Endothelial cell of umbilical vein (primary cell): ENCODE results near the gene GAK. TPM values are rescaled to one million over a fixed set of nuclear protein-coding genes. Genes with fewer than 3 reads are reported as not detected.

ENCODE experiments used
- BruUV-seq: library from RNA; stranded (reverse); fragments of 400-500 nt; replicated peaks from 2 replicates; lab custom pipeline; 2021; lab: Mats Ljungman, UMichigan
- CTCF ChIA-PET: fragments of 300-600, 350-600 bp; sonication (Branson Sonifier 250); formaldehyde crosslinking; loops from one replicate; lab custom pipeline; 2021; ENCODE audit warnings: antibody characterized with exemption, inconsistent platforms; lab: Charles Lee
- POLR2A ChIA-PET: fragments of 300-600, 350-600 bp; sonication (Branson Sonifier 250); formaldehyde crosslinking; loops from one replicate; lab custom pipeline; 2021; ENCODE audit warnings: antibody characterized with exemption, inconsistent platforms; lab: Charles Lee
- DNase-seq: peaks from one replicate; pipeline ENCODE4 v3.0.0-alpha.2; 2011; ENCODE audit warnings: low read depth, low spot score
- FAIRE-seq: peaks from 2 replicates; lab custom pipeline; 2011; peaks lifted over from hg19 to GRCh38; lab: Jason Lieb, UNC
- H2AFZ ChIP-seq: 2 replicates; pipeline ENCODE4 v1.6.0; 2012; ENCODE audit warnings: low read depth, low read length, control low read depth, inconsistent platforms
- H3K27ac ChIP-seq: 2 replicates; pipeline ENCODE4 v1.5.1; 2011; ENCODE audit warnings: low read depth, mild to moderate bottlenecking, control low read depth, low read length, moderate library complexity; ENCODE audit not compliant: insufficient read depth
- H3K27me3 ChIP-seq, 2 experiments: 2 replicates each; pipeline versions ENCODE4 v1.6.0 to v1.6.1; 2011; ENCODE audit warnings: low read length in 2 of 2, mixed read lengths in 1 of 2; ENCODE audit not compliant: control insufficient read depth in 2 of 2, insufficient read depth in 2 of 2
- H3K36me3 ChIP-seq, 2 experiments: 2 replicates in 1 of 2; 3 replicates in 1 of 2; pipeline ENCODE4 v1.5.1; 2011; ENCODE audit warnings: low read length in 2 of 2, mild to moderate bottlenecking in 1 of 2, moderate library complexity in 1 of 2; ENCODE audit not compliant: control insufficient read depth in 2 of 2, insufficient read depth in 2 of 2; ENCODE audit errors: extremely low read depth in 1 of 2
- H3K4me1 ChIP-seq: 3 replicates; pipeline ENCODE4 v1.5.1; 2011; ENCODE audit warnings: mild to moderate bottlenecking, low read length; ENCODE audit not compliant: control insufficient read depth, insufficient read depth; ENCODE audit errors: extremely low read depth
- H3K4me2 ChIP-seq: 2 replicates; pipeline ENCODE4 v1.6.1; 2011; ENCODE audit warnings: low read length, control low read depth, mixed read lengths; ENCODE audit not compliant: insufficient read depth
- H3K4me3 ChIP-seq, 3 experiments: fragments of 200-600 bp in 1 of 3; sonication (generic), shearing (Covaris generic) in 1 of 3; replicated peaks in 1 of 3; 2 replicates each; pipeline ENCODE4 v1.5.1; 2011 to 2016; ENCODE audit warnings: control low read depth in 3 of 3, low read length in 3 of 3, mild to moderate bottlenecking in 2 of 3, inconsistent platforms in 1 of 3, low read depth in 1 of 3, moderate library complexity in 1 of 3; ENCODE audit not compliant: insufficient read depth in 1 of 3
- H3K79me2 ChIP-seq: 2 replicates; pipeline ENCODE4 v1.6.0; 2012; ENCODE audit warnings: low read length, inconsistent platforms; ENCODE audit not compliant: control insufficient read depth, insufficient read depth
- H3K9ac ChIP-seq: replicated peaks from 2 replicates; pipeline ENCODE3; 2011; ENCODE audit warnings: low read length, control low read depth; ENCODE audit not compliant: insufficient read depth; ENCODE audit errors: extremely low read depth
- H3K9me1 ChIP-seq: replicated peaks from 3 replicates; pipeline ENCODE4 v1.6.0; 2011; ENCODE audit warnings: mild to moderate bottlenecking, low read length; ENCODE audit not compliant: control insufficient read depth, insufficient read depth; ENCODE audit errors: extremely low read depth
- H3K9me3 ChIP-seq: replicated peaks from 2 replicates; pipeline ENCODE4 v1.5.1; 2012; ENCODE audit warnings: low read length, inconsistent platforms; ENCODE audit not compliant: control insufficient read depth, insufficient read depth
- H4K20me1 ChIP-seq: replicated peaks from 2 replicates; pipeline ENCODE3; 2011; ENCODE audit warnings: mild to moderate bottlenecking, low read length; ENCODE audit not compliant: control insufficient read depth, insufficient read depth; ENCODE audit errors: extremely low read depth
- CTCF ChIP-seq, 2 donors: IDR thresholded peaks; 1 replicate in 1 of 2; 2 replicates in 1 of 2; pipeline ENCODE4 v1.5.1; 2011; ENCODE audit warnings: low read length in 2 of 2, mild to moderate bottlenecking in 2 of 2, moderate library complexity in 2 of 2, control low read depth in 1 of 2, inconsistent platforms in 1 of 2, low read depth in 1 of 2; ENCODE audit not compliant: insufficient read depth in 1 of 2; ENCODE audit errors: extremely low read depth in 1 of 2
- POLR2A ChIP-seq: IDR thresholded peaks from 2 replicates; pipeline ENCODE4 v1.6.1; 2012; ENCODE audit warnings: low read depth, mild to moderate bottlenecking, control low read depth, low read length
- POLR2AphosphoS5 ChIP-seq: IDR thresholded peaks from 2 replicates; pipeline ENCODE4 v1.6.1; 2012; ENCODE audit warnings: low read depth, mild to moderate bottlenecking, control low read depth, low read length, moderate library complexity; ENCODE audit not compliant: insufficient read depth
- dilution Hi-C: fragments of 300-500 bp; cut with MboI; formaldehyde crosslinking; loops from one replicate; pipeline ENCODE4 v1.15.0; 2019; ENCODE audit warnings: low sequenced_read_pairs; ENCODE audit not compliant: extremely low pct_ligation_motif_present
- intact Hi-C: fragments of 100-400 bp; cut with micrococcal nuclease; formaldehyde crosslinking; loops from one replicate; pipeline ENCODE4 v1.10.0; 2022
- polyA plus RNA-seq, 4 experiments: library from polyadenylated mRNA; depleted of rRNA in 3 of 4; stranded (reverse) in 3 of 4; unstranded in 1 of 4; fragments of >200 nt; gene quantifications; 2 replicates each; pipeline versions ENCODE4 v1.2.1 to v1.2.3, GENCODE V29; 2011 to 2012; ENCODE audit warnings: missing spikeins in 1 of 4
- total RNA-seq: library from RNA; stranded (reverse); gene quantifications from 2 replicates; pipeline ENCODE4 v1.2.3, GENCODE V29; 2021

The GAK gene
- total and polyA plus RNA-seq, 2 donors (not counting 3 experiments of a cell fraction or from before 2014, with no cell fraction given): 49.6 to 109 TPM

- intact Hi-C loops: no loop called here
- no peaks in the 10 kb centered on the region for H3K9me3 ChIP-seq
- dilution Hi-C loops: no loop called here
- no TSS peak for BruUV-seq
- no peak for DNase-seq
- H3K9ac ChIP-seq: no peak overlapping the region
- no peaks in the 10 kb centered on the region for H3K79me2 ChIP-seq
- H3K9me1 ChIP-seq: no peaks in the 10 kb centered on the region
- H2AFZ ChIP-seq: no peak overlapping the region
- H3K4me2 ChIP-seq: no peak overlapping the region
- no peak for TF ChIP-seq CTCF (IDR thresholded peaks at IDR 0.05; ENCODE audit: extremely low read depth in 1 of 2, insufficient read depth in 1 of 2, low read depth in 1 of 2, low read length in 2 of 2)
- no peak for TF ChIP-seq POLR2A
- TF ChIP-seq POLR2AphosphoS5: no peak
- H3K4me3 ChIP-seq: no peak overlapping the region
- POLR2A ChIA-PET: no interaction called here
- CTCF ChIA-PET: no interaction called here
- H3K27ac ChIP-seq: no peak overlapping the region
- H4K20me1 ChIP-seq: no peaks in the 10 kb centered on the region
- no peaks in the 10 kb centered on the region for H3K36me3 ChIP-seq
- no peak for FAIRE-seq
- no peaks in the 10 kb centered on the region for H3K4me1 ChIP-seq
- H3K27me3 ChIP-seq: peaks cover 0 to 15% of the 10 kb centered on the region in 2 experiments
Measured at GRCh38 chr4:801436-802124, 130.5 kb downstream of the GAK start.

Other genes starting within 250 kb of the GAK start
- 5.0 and 11.5 TPM in 2 replicates for gene SLC49A3, start 243.2 kb downstream of the GAK start, total RNA-seq
- 4.2 and 4.6 TPM in 2 replicates for gene SLC49A3, start 243.2 kb downstream of the GAK start, polyA plus RNA-seq
- 69.2 and 70.2 TPM in 2 replicates for gene PCGF3, start 226.5 kb downstream of the GAK start, total RNA-seq
- 91.8 and 95.3 TPM in 2 replicates for gene PCGF3, start 226.5 kb downstream of the GAK start, polyA plus RNA-seq
- gene CPLX1, start 106.2 kb downstream of the GAK start, total RNA-seq: 1.3 and 1.8 TPM in 2 replicates
- gene CPLX1, start 106.2 kb downstream of the GAK start, polyA plus RNA-seq: 1.0 and 1.4 TPM in 2 replicates
- gene TMEM175, start 144 bp upstream of the GAK start, total RNA-seq: 16.5 and 21.9 TPM in 2 replicates
- 80.1 and 83.0 TPM in 2 replicates for gene TMEM175, start 144 bp upstream of the GAK start, polyA plus RNA-seq
- 20.2 and 20.4 TPM in 2 replicates for gene DGKQ, start 41.3 kb upstream of the GAK start, total RNA-seq
- gene DGKQ, start 41.3 kb upstream of the GAK start, polyA plus RNA-seq: 15.8 and 18.3 TPM in 2 replicates
- gene IDUA, start 54.7 kb upstream of the GAK start, total RNA-seq: 29.2 and 34.1 TPM in 2 replicates
- gene IDUA, start 54.7 kb upstream of the GAK start, polyA plus RNA-seq: 19.1 and 23.6 TPM in 2 replicates
- gene SLC26A1, start 61.1 kb upstream of the GAK start, total RNA-seq: 0.32 TPM in 1 of 2 replicates, not detected in the other
- gene SLC26A1, start 61.1 kb upstream of the GAK start, polyA plus RNA-seq: 0.06 and 0.10 TPM in 2 replicates
- gene FGFRL1, start 79.3 kb upstream of the GAK start, total RNA-seq: 33.3 and 34.8 TPM in 2 replicates
- 74.6 and 88.8 TPM in 2 replicates for gene FGFRL1, start 79.3 kb upstream of the GAK start, polyA plus RNA-seq
- 1.8 and 2.3 TPM in 2 replicates for gene RNF212, start 181.2 kb upstream of the GAK start, total RNA-seq
- 2.6 and 2.8 TPM in 2 replicates for gene RNF212, start 181.2 kb upstream of the GAK start, polyA plus RNA-seq
- not detected in 2 replicates for gene SPON2, start 240.3 kb upstream of the GAK start, total RNA-seq
- gene SPON2, start 240.3 kb upstream of the GAK start, polyA plus RNA-seq: 0.04 and 0.10 TPM in 2 replicates